Measurements from ENCODE around the gene SHB. TPM values are rescaled to one million over a fixed set of nuclear protein-coding genes. Genes with fewer than 3 reads are reported as not detected.

The SHB gene
- total and polyA plus RNA-seq, 2 donors from 2014 or later, result 16.4 to 39.8 TPM

DNA sequence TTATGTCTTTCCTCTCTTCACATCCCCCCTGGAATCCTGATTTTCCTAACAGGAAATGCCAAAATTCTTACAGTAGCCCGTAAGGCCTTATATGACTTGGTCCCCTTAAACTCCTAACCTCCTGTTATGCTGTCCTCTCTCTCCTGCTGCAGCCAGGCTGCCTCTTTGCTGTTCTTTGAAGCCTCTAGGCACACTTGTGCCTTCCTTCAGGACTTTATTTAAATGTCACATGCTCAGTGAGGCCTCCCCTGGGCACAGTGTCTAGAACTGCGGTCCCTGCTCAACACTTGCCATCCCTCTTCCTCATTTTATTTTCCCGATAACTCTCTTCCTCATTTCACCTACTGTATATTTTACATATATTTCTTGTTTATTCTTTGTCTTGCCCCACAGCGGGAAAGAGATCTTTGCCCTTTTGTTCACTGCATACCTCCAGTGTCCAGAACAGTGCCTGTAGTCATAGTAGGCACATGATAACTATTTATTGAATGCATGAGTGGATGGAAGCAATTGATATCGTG, 5.5 kb upstream of the SHB start:
- Histone ChIP-seq H3K9ac (ENCODE audit: low read length in 3 of 3) (no peak overlapping the region), H3K4me1 (ENCODE audit: control insufficient read depth in 2 of 3, insufficient read depth in 2 of 3, low read depth in 1 of 3, low read length in 3 of 3) (peaks cover 0 to 7% (median 5%) of the 10 kb centered on the region in 3 donors), H3K27me3 (ENCODE audit: control insufficient read depth, insufficient read depth, low read length) (no peaks in the 10 kb centered on the region), H3K4me3 (ENCODE audit: low read length in 3 of 3) (no peak overlapping the region), H3K36me3 (ENCODE audit: control insufficient read depth in 2 of 3, insufficient read depth in 3 of 3, low read length in 3 of 3) (no peaks in the 10 kb centered on the region), H3K27ac (ENCODE audit: low read depth in 2 of 2, low read length in 2 of 2) (no peak overlapping the region), H3K9me3 (ENCODE audit: control insufficient read depth in 2 of 3, insufficient read depth in 1 of 3, low read length in 3 of 3) (no peaks in the 10 kb centered on the region)
- DNase-seq (peak in 1 of 5 donors; percentile 3), FAIRE-seq (no peak)
- intact Hi-C loops (cut with DNase I), result no loop called here
- TF ChIP-seq, protein P1, sequence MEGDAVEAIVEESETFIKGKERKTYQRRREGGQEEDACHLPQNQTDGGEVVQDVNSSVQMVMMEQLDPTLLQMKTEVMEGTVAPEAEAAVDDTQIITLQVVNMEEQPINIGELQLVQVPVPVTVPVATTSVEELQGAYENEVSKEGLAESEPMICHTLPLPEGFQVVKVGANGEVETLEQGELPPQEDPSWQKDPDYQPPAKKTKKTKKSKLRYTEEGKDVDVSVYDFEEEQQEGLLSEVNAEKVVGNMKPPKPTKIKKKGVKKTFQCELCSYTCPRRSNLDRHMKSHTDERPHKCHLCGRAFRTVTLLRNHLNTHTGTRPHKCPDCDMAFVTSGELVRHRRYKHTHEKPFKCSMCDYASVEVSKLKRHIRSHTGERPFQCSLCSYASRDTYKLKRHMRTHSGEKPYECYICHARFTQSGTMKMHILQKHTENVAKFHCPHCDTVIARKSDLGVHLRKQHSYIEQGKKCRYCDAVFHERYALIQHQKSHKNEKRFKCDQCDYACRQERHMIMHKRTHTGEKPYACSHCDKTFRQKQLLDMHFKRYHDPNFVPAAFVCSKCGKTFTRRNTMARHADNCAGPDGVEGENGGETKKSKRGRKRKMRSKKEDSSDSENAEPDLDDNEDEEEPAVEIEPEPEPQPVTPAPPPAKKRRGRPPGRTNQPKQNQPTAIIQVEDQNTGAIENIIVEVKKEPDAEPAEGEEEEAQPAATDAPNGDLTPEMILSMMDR (IDR thresholded peaks at IDR 0.05; ENCODE audit: borderline replicate concordance, extremely low read depth, insufficient read depth), result no peak

DNA sequence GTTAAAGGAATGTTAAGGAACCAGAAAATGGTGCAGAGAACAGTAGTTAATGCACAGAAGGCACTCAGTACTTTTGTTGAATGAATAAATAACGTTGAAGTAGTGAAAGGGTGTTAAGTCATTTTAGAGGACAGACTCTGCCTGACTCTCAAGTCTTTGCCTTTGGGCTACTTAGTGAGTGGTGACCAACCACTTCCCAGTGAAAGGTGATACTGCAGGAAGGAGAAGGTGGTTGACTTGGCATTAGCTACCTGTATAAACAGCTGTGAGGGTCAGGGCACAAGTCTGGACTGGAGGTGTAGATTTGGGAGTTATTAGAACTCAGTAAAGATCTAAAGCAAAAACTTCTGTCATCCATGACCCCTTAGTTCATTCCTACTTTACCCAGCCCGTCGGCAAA, 4.9 kb upstream of the SHB start:
- TF ChIP-seq, protein P1 (IDR thresholded peaks at IDR 0.05; ENCODE audit: borderline replicate concordance, extremely low read depth, insufficient read depth), result no peak
- Histone ChIP-seq H3K4me1 (ENCODE audit: control insufficient read depth in 2 of 3, insufficient read depth in 2 of 3, low read depth in 1 of 3, low read length in 3 of 3) (peaks cover 0 to 7% (median 5%) of the 10 kb centered on the region in 3 donors), H3K27me3 (ENCODE audit: control insufficient read depth, insufficient read depth, low read length) (no peaks in the 10 kb centered on the region), H3K4me3 (ENCODE audit: low read length in 3 of 3) (no peak overlapping the region), H3K27ac (ENCODE audit: low read depth in 2 of 2, low read length in 2 of 2) (no peak overlapping the region), H3K36me3 (ENCODE audit: control insufficient read depth in 2 of 3, insufficient read depth in 3 of 3, low read length in 3 of 3) (no peaks in the 10 kb centered on the region), H3K9ac (ENCODE audit: low read length in 3 of 3) (no peak overlapping the region), H3K9me3 (ENCODE audit: control insufficient read depth in 2 of 3, insufficient read depth in 1 of 3, low read length in 3 of 3) (no peaks in the 10 kb centered on the region)
- FAIRE-seq, result no peak
- DNase-seq, result no peak
- intact Hi-C loops (cut with DNase I), result no loop called here

DNA sequence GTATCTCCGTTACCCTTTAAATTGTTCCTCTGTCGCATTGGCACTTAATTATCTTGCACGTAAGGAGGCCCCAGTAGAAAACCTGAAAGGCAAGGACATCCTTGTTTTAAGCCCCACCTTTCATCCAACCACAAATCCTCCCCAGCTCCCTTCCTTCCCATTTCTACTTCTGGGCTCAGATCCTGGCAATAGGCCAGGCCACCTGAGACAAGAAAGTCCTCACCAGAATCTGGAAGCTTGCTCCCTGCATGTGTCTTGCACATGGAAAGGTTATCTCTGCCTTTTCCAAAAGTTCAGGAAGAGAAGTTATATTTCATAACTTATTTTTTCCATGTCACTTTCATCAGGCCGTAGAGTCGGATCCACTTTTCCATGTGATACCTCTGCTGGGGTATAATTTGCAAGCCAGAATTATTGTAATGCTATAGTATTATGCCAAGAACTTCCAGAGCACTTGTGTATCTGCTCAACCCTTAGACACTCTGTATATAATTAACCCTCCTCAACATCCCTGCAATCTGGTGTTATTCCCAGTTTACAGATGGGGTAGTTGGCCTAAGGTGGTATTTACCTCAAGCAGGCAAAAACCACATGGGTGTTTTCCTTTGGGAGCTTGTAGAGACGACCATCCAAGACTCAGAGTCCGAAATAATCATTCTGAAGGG, 2.6 kb upstream of the SHB start:
- Histone ChIP-seq H3K4me3 (ENCODE audit: low read length in 3 of 3) (no peak overlapping the region), H3K27me3 (ENCODE audit: control insufficient read depth, insufficient read depth, low read length) (no peaks in the 10 kb centered on the region), H3K4me1 (ENCODE audit: control insufficient read depth in 2 of 3, insufficient read depth in 2 of 3, low read depth in 1 of 3, low read length in 3 of 3) (peaks cover 0 to 9% (median 7%) of the 10 kb centered on the region in 3 donors), H3K36me3 (ENCODE audit: control insufficient read depth in 2 of 3, insufficient read depth in 3 of 3, low read length in 3 of 3) (no peaks in the 10 kb centered on the region), H3K9me3 (ENCODE audit: control insufficient read depth in 2 of 3, insufficient read depth in 1 of 3, low read length in 3 of 3) (no peaks in the 10 kb centered on the region), H3K9ac (ENCODE audit: low read length in 3 of 3) (no peak overlapping the region), H3K27ac (ENCODE audit: low read depth in 2 of 2, low read length in 2 of 2) (no peak overlapping the region)
- intact Hi-C loops (cut with DNase I), result no loop called here
- FAIRE-seq (no peak), DNase-seq (no peak)
- TF ChIP-seq, protein P1 (IDR thresholded peaks at IDR 0.05; ENCODE audit: borderline replicate concordance, extremely low read depth, insufficient read depth), result no peak
